Testis (tissue), 3 donors: ENCODE data around the gene VAV2. TPM values are rescaled to one million over a fixed set of nuclear protein-coding genes. Genes with fewer than 3 reads are reported as not detected.

ENCODE experiments used
- DNase-seq: peaks from one replicate; pipeline ENCODE4 v3.0.0-alpha.2; 2019
- H3K27ac ChIP-seq, 2 donors: fragments of 200-600 bp; sonication (generic); one replicate each; pipeline ENCODE4 v1.5.1; 2019
- H3K27me3 ChIP-seq: fragments of 200-600 bp; sonication (generic); one replicate; pipeline ENCODE4 v1.5.1; 2019
- H3K36me3 ChIP-seq: fragments of 200-600 bp; sonication (generic); one replicate; pipeline ENCODE4 v1.5.1; 2017; ENCODE audit warnings: low read depth; ENCODE audit errors: missing control alignments
- H3K4me1 ChIP-seq: fragments of 200-600 bp; sonication (generic); one replicate; pipeline ENCODE4 v1.5.1; 2019
- H3K4me3 ChIP-seq, 2 donors: fragments of 200-600 bp; sonication (generic); one replicate each; pipeline ENCODE4 v1.5.1; 2017 to 2019
- H3K9me3 ChIP-seq: fragments of 200-600 bp; sonication (generic); one replicate; pipeline ENCODE4 v1.5.1; 2017
- CTCF ChIP-seq, 3 experiments: fragments of 450-650 bp in 2 of 3; fragments of 200-600 bp in 1 of 3; sonication (generic) in 1 of 3; IDR thresholded peaks; one replicate each; pipeline ENCODE4 v1.5.1; 2016 to 2019; ENCODE audit warnings: antibody characterized with exemption in 3 of 3, mild to moderate bottlenecking in 2 of 3, moderate library complexity in 1 of 3
- POLR2A ChIP-seq: fragments of 450-650 bp; IDR thresholded peaks from one replicate; pipeline ENCODE4 v1.6.1; 2017; ENCODE audit warnings: antibody characterized with exemption, mild to moderate bottlenecking, moderate library complexity
- WGBS, 2 donors: methylation state at CpG; one replicate each; pipeline ENCODE4 v1.1.5; 2018; 5-methylcytosine and 5-hydroxymethylcytosine counted together
- intact Hi-C: fragments of 100-400 bp; cut with DNase I; formaldehyde crosslinking; loops from one replicate; pipeline ENCODE4 v1.15.1; 2023; ENCODE audit warnings: low total_unique reads
- polyA plus RNA-seq: library from polyadenylated mRNA; stranded (reverse); fragments of 350-450 nt; fragmentation: Illumina TruSeq; extraction: RNeasy Lipid Tissue Mini Kit (QIAGEN cat#74804); gene quantifications from one replicate; pipeline ENCODE4 v1.2.3, GENCODE V29; 2014; ENCODE audit warnings: low read depth, low replicate concordance; ENCODE audit not compliant: insufficient read depth
- total RNA-seq, 2 donors: library from RNA; depleted of rRNA; stranded (reverse); fragments of >200 nt; gene quantifications; one replicate each; pipeline ENCODE4 v1.2.3, GENCODE V29; 2016

The VAV2 gene
- total and polyA plus RNA-seq, 3 donors from 2014 or later, result 11.0 to 14.1 (median 12.2) TPM

DNA sequence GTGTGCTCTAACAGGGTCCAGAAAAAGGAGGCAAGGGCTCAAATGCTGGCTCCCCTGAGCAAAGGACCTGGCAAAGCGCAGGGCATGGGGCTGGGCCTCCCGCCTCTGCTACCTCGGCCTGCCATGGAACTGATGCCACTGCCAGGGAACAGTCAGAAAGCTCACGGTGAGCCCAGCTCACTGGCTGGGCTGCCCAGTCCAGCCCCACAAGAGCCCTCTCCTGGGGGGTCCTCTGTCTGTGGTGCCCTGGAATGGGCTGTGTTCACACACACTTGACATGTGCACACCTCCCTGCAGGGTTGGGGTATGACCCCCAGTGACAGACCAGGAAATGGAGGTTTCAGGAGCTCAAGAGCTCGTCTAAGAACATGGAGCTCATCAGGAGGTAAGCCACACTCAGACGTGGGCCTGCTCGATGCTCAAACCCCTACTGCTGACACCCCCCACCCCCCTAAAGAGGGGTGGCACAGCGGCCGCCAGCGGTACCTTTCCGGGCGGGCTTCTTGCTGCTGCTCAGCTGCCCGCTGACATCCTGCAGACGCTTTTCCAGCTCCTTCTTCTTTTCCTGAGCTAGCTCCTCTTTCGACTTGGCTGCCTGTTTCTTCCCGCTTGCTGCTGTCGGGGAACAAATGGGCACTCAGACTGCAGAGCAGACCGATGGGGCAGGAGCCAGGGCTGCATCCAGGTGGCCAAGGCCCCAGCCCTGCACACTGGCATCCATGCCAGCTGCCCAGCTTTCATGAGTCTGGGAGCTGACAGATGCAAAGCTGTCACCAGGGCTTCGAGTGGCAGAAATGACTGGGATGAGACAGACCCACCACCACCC, 42.3 kb upstream of the VAV2 start:
- intact Hi-C loops, result no loop called here
- H3K27ac ChIP-seq, result no peak overlapping the region
- no peaks in the 10 kb centered on the region for H3K9me3 ChIP-seq
- WGBS, 2 donors, result 92% methylated on average over 19 of the region's 19 CpGs; no CpG with 5 or more reads in 1 of the 2 donors
- H3K27me3 ChIP-seq, result no peaks in the 10 kb centered on the region
- no peak overlapping the region for H3K4me3 ChIP-seq
- TF ChIP-seq CTCF (IDR thresholded peaks at IDR 0.05), result no peak
- TF ChIP-seq POLR2A, result no peak
- no peaks in the 10 kb centered on the region for H3K36me3 ChIP-seq
- H3K4me1 ChIP-seq, result peaks cover 2% of the 10 kb centered on the region
- DNase-seq, result no peak

- no peak for DNase-seq
- Histone ChIP-seq H3K9me3 (no peaks in the 10 kb centered on the region), H3K4me3 (no peak overlapping the region), H3K27me3 (no peaks in the 10 kb centered on the region), H3K36me3 (no peaks in the 10 kb centered on the region), H3K27ac (no peak overlapping the region), H3K4me1 (peaks cover 7% of the 10 kb centered on the region)
- 93 to 94% methylated on average over 21 to 26 of the region's 26 CpGs for WGBS, 2 donors
- no peak for TF ChIP-seq CTCF (IDR thresholded peaks at IDR 0.05)
- TF ChIP-seq POLR2A, result no peak
- intact Hi-C loops, result no loop called here
These were observed 41.5 kb upstream of the VAV2 start for GRCh38 chr9:134033516-134034214.

- H3K27ac ChIP-seq, result no peak overlapping the region
- no peaks in the 10 kb centered on the region for H3K9me3 ChIP-seq
- H3K27me3 ChIP-seq, result no peaks in the 10 kb centered on the region
- 93 to 94% methylated on average over 40 of the region's 40 CpGs for WGBS, 2 donors
- intact Hi-C loops, result no loop called here
- no peak overlapping the region for H3K4me3 ChIP-seq
- no peaks in the 10 kb centered on the region for H3K36me3 ChIP-seq
- DNase-seq, result no peak
- peaks cover 9% of the 10 kb centered on the region for H3K4me1 ChIP-seq
- TF ChIP-seq POLR2A (no peak), CTCF (IDR thresholded peaks at IDR 0.05) (no peak)
These were observed 40.5 kb upstream of the VAV2 start for GRCh38 chr9:134032456-134033222.

GRCh38 chr9:134031783-134032182, 39.7 kb upstream of the VAV2 start:
- H3K36me3 ChIP-seq, result no peaks in the 10 kb centered on the region
- no peak for TF ChIP-seq CTCF (IDR thresholded peaks at IDR 0.05)
- TF ChIP-seq POLR2A, result no peak
- H3K27me3 ChIP-seq, result no peaks in the 10 kb centered on the region
- no peak for DNase-seq
- H3K27ac ChIP-seq, result no peak overlapping the region
- H3K9me3 ChIP-seq, result no peaks in the 10 kb centered on the region
- H3K4me3 ChIP-seq, result no peak overlapping the region
- 90 to 93% methylated on average over 12 to 14 of the region's 14 CpGs for WGBS, 2 donors
- peaks cover 9% of the 10 kb centered on the region for H3K4me1 ChIP-seq
- intact Hi-C loops, result no loop called here
